MM.1S (cell line): ENCODE data around the gene PRPF31.

Experiments used
- DNase-seq: peaks from one replicate; pipeline ENCODE4 v3.0.0-alpha.2; 2015
- H2AFZ ChIP-seq: fragments of 300-600 bp; sonication (generic); 2 replicates; pipeline ENCODE4 v1.6.0; 2016; ENCODE audit warnings: antibody characterized with exemption, low read length
- H3F3A ChIP-seq: fragments of 300-600 bp; sonication (generic); 2 replicates; pipeline ENCODE4 v1.6.1; 2016; ENCODE audit warnings: mild to moderate bottlenecking, antibody characterized with exemption, low read length, moderate library complexity, mixed read lengths; ENCODE audit not compliant: insufficient read depth
- H3K27ac ChIP-seq: fragments of 300-600 bp; sonication (generic); 2 replicates; pipeline ENCODE4 v1.5.1; 2016; ENCODE audit warnings: mild to moderate bottlenecking, low read length
- H3K27me3 ChIP-seq: fragments of 300-600 bp; sonication (generic); replicated peaks from 2 replicates; pipeline ENCODE4 v1.6.0; 2016; ENCODE audit warnings: low read length; ENCODE audit not compliant: insufficient read depth
- H3K36me3 ChIP-seq: fragments of 300-600 bp; sonication (generic); replicated peaks from 2 replicates; pipeline ENCODE4 v1.6.1; 2016; ENCODE audit warnings: mild to moderate bottlenecking, low read length, mixed read lengths; ENCODE audit not compliant: insufficient read depth
- H3K4me1 ChIP-seq: fragments of 300-600 bp; sonication (generic); 2 replicates; pipeline ENCODE4 v1.6.1; 2016; ENCODE audit warnings: low read length, mixed read lengths
- H3K4me2 ChIP-seq: fragments of 300-600 bp; sonication (generic); 2 replicates; pipeline ENCODE4 v1.6.0; 2016; ENCODE audit warnings: low read depth, low read length
- H3K4me3 ChIP-seq: fragments of 300-600 bp; sonication (generic); 2 replicates; pipeline ENCODE4 v1.5.1; 2016; ENCODE audit warnings: low read length, mixed read lengths
- H3K79me2 ChIP-seq: fragments of 300-600 bp; sonication (generic); 2 replicates; pipeline ENCODE4 v1.6.1; 2016; ENCODE audit warnings: mixed run types, low read length, mixed read lengths
- H3K9ac ChIP-seq: fragments of 300-600 bp; sonication (generic); 2 replicates; pipeline ENCODE4 v1.6.1; 2016; ENCODE audit warnings: low read length, mixed read lengths
- H3K9me2 ChIP-seq: fragments of 300-600 bp; sonication (generic); replicated peaks from 2 replicates; pipeline ENCODE4 v1.6.1; 2016; ENCODE audit warnings: mild to moderate bottlenecking, low read length, mixed read lengths; ENCODE audit not compliant: insufficient read depth
- H3K9me3 ChIP-seq: fragments of 300-600 bp; sonication (generic); replicated peaks from 2 replicates; pipeline ENCODE4 v1.6.1; 2016; ENCODE audit warnings: mild to moderate bottlenecking, low read length, mixed read lengths; ENCODE audit not compliant: insufficient read depth
- H4K20me1 ChIP-seq: fragments of 300-600 bp; sonication (generic); 2 replicates; pipeline ENCODE4 v1.6.1; 2016; ENCODE audit warnings: mild to moderate bottlenecking, low read length, moderate library complexity, mixed read lengths; ENCODE audit not compliant: insufficient read depth
- EZH2 ChIP-seq: fragments of 300-600 bp; sonication (generic); optimal IDR thresholded peaks from 2 replicates; pipeline ENCODE3; 2017; ENCODE audit warnings: low read depth, mild to moderate bottlenecking, antibody characterized with exemption, low read length, mixed read lengths
- EZH2phosphoT487 ChIP-seq: fragments of 300-600 bp; sonication (generic); IDR thresholded peaks from 2 replicates; pipeline ENCODE4 v1.6.1; 2018; ENCODE audit warnings: antibody characterized with exemption, low read length
- TF ChIP-seq, protein P1 (sequence below): fragments of 300-600 bp; sonication (generic); IDR thresholded peaks from 2 replicates; pipeline ENCODE4 v1.5.1; 2016; ENCODE audit warnings: antibody characterized with exemption, low read length, mixed read lengths

PRPF31 gene

GRCh38 chr19:54155694-54156093 lies 40.1 kb downstream of the PRPF31 start:
- DNase-seq = no peak
- Histone ChIP-seq H3K4me3 (no peak overlapping the region), H3K27me3 (no peaks in the 10 kb centered on the region), H4K20me1 (no peaks in the 10 kb centered on the region), H3K4me1 (peaks cover 10% of the 10 kb centered on the region; the same call in 1 of the 2 replicates), H3K9me3 (no peaks in the 10 kb centered on the region), H3K36me3 (peaks cover 8% of the 10 kb centered on the region; the same call in 1 of the 2 replicates), H3F3A (peaks cover 25% of the 10 kb centered on the region), H3K79me2 (peaks cover 27% of the 10 kb centered on the region), H3K4me2 (no peak overlapping the region), H2AFZ (no peak overlapping the region), H3K9me2 (no peaks in the 10 kb centered on the region), H3K27ac (no peak overlapping the region), H3K9ac (no peak overlapping the region)
- no peak for TF ChIP-seq EZH2
- TF ChIP-seq EZH2phosphoT487 = no peak
- TF ChIP-seq, protein P1, sequence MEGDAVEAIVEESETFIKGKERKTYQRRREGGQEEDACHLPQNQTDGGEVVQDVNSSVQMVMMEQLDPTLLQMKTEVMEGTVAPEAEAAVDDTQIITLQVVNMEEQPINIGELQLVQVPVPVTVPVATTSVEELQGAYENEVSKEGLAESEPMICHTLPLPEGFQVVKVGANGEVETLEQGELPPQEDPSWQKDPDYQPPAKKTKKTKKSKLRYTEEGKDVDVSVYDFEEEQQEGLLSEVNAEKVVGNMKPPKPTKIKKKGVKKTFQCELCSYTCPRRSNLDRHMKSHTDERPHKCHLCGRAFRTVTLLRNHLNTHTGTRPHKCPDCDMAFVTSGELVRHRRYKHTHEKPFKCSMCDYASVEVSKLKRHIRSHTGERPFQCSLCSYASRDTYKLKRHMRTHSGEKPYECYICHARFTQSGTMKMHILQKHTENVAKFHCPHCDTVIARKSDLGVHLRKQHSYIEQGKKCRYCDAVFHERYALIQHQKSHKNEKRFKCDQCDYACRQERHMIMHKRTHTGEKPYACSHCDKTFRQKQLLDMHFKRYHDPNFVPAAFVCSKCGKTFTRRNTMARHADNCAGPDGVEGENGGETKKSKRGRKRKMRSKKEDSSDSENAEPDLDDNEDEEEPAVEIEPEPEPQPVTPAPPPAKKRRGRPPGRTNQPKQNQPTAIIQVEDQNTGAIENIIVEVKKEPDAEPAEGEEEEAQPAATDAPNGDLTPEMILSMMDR = no peak

DNA sequence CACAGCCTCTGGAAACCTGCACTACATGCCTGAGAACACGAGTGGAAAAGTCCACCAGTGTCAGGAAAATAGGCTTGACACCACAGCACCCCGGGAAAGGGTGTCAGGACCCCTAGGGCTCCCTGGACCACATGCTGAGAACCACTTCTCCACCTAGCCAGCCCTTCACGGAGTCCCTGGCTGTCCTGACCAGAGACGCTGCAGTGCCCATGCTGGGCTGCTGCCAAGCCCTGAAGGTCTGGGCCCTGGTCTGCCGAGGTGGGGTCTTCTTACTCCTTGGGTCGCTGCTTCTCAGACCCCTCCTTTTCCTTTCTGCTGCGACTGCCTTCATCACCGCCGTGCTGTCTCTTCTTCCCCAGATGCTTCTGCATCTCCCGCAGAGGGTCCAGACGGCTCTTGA lies 40.9 kb downstream of the PRPF31 start:
- Histone ChIP-seq H3F3A (peaks cover 25% of the 10 kb centered on the region), H3K36me3 (peaks cover 8% of the 10 kb centered on the region; the same call in 1 of the 2 replicates)
- DNase-seq = no peak

DNA sequence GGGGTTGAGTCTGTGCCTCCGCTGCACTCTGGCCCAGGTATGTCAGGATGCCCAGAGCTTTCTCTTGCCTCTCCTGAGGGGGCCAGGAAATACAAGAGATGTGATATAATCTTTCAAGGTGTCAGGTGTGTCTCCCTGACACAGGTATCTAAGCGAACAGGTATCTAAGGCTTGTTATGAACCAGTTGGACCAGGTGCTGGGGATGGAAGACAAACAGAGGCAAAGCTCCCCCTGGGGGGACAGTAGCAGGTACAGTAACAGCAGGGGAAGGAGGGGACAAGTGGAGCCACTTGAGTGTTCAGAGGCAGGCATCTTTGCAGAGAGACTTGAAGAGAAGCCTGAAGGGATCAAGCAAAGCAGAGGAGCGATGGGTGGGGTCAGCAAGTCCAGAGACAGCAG lies 41.4 kb downstream of the PRPF31 start:
- no peaks in the 10 kb centered on the region for H3K9me2 ChIP-seq
- H3K36me3 ChIP-seq = peaks cover 8% of the 10 kb centered on the region; the same call in 1 of the 2 replicates
- no peaks in the 10 kb centered on the region for H3K27me3 ChIP-seq
- TF ChIP-seq, protein P1 = no peak
- no peak for TF ChIP-seq EZH2
- TF ChIP-seq EZH2phosphoT487 = no peak
- peaks cover 25% of the 10 kb centered on the region for H3F3A ChIP-seq
- H3K79me2 ChIP-seq = peaks cover 30% of the 10 kb centered on the region
- no peak overlapping the region for H3K4me3 ChIP-seq
- no peaks in the 10 kb centered on the region for H3K9me3 ChIP-seq
- H3K4me2 ChIP-seq = no peak overlapping the region
- H4K20me1 ChIP-seq = no peaks in the 10 kb centered on the region
- DNase-seq = no peak
- peaks cover 10% of the 10 kb centered on the region; the same call in 1 of the 2 replicates for H3K4me1 ChIP-seq
- H3K27ac ChIP-seq = no peak overlapping the region
- H2AFZ ChIP-seq = no peak overlapping the region
- H3K9ac ChIP-seq = no peak overlapping the region

More for the DNA sequence above, 40.9 kb downstream of the PRPF31 start:
- Histone ChIP-seq H3K79me2 (peaks cover 30% of the 10 kb centered on the region), H3K4me1 (peaks cover 10% of the 10 kb centered on the region; the same call in 1 of the 2 replicates), H3K9me3 (no peaks in the 10 kb centered on the region), H3K27me3 (no peaks in the 10 kb centered on the region), H3K9me2 (no peaks in the 10 kb centered on the region), H3K4me3 (no peak overlapping the region), H4K20me1 (no peaks in the 10 kb centered on the region), H3K27ac (no peak overlapping the region), H2AFZ (no peak overlapping the region), H3K4me2 (no peak overlapping the region), H3K9ac (no peak overlapping the region)
- TF ChIP-seq EZH2phosphoT487 = no peak
- TF ChIP-seq, protein P1 = no peak
